ENCODE results near the gene BIVM.

DNA sequence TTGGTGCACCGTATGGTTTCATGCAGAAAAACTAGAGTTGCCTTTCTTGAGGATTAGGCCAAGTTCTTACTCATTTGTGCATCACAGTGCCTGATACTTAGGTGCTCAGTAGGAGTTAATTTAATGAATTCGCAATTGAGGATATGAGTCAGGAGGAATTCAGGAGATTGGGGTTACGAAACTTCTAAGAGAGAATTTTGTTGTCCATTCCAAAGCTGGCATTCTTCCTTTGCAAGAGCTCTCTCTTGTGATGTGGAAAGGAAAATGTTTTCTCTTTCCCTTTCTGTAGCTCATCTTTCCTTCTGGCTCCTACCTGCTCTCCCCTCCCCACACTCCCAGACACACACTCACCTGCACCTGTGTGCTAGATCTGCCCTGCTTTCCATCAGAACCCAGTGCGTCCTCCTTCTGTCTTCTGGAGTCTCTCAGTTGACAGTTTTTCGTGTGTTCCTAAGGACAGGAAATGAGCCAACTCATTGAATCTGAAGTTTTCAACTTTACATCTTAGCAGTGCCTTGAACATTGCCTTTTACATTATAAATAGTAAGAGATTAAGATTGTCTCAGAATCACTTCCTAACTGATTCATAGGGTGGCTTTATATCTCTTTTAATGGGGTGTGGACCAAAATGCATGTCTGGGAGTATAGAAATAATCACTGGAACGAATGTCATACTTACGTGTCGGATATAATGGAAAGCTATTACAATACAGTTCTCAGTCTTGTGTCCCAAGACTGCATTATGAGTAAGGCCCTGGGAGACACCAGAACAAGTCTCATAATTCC is 27.2 kb downstream of the BIVM start:
- TF ChIP-seq, protein P1, sequence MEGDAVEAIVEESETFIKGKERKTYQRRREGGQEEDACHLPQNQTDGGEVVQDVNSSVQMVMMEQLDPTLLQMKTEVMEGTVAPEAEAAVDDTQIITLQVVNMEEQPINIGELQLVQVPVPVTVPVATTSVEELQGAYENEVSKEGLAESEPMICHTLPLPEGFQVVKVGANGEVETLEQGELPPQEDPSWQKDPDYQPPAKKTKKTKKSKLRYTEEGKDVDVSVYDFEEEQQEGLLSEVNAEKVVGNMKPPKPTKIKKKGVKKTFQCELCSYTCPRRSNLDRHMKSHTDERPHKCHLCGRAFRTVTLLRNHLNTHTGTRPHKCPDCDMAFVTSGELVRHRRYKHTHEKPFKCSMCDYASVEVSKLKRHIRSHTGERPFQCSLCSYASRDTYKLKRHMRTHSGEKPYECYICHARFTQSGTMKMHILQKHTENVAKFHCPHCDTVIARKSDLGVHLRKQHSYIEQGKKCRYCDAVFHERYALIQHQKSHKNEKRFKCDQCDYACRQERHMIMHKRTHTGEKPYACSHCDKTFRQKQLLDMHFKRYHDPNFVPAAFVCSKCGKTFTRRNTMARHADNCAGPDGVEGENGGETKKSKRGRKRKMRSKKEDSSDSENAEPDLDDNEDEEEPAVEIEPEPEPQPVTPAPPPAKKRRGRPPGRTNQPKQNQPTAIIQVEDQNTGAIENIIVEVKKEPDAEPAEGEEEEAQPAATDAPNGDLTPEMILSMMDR (IDR thresholded peaks at IDR 0.05), result no peak
- TF ChIP-seq POLR2A (IDR thresholded peaks at IDR 0.05; ENCODE audit: low read depth) (no peak), POLR2AphosphoS5 (IDR thresholded peaks at IDR 0.05) (no peak), EP300 (IDR thresholded peaks at IDR 0.05) (no peak)

Measured in esophagus muscularis mucosa (tissue), 4 donors.